Measurements from ENCODE around the gene INAFM2.

Gene INAFM2

GRCh38 chr15:40306371-40306770 lies 17.1 kb upstream of the INAFM2 start:
- DNase-seq (ENCODE audit: low read depth in 2 of 2): no peak

- no peak for DNase-seq (ENCODE audit: low read depth in 2 of 2)
Measured at GRCh38 chr15:40306908-40307307, 16.6 kb upstream of the INAFM2 start.

- peak; percentile 27 to 49 for DNase-seq (ENCODE audit: low read depth in 2 of 2)
Measured at GRCh38 chr15:40307421-40308211, 15.9 kb upstream of the INAFM2 start, which contains the start of gene PLCB2. Gene PLCB2 (minus strand): TSS chr15:40307935. CDS start chr15:40307672, 263 bp downstream.

GRCh38 chr15:40309344-40309862 lies 14.1 kb upstream of the INAFM2 start:
- DNase-seq (ENCODE audit: low read depth in 2 of 2): no peak

GRCh38 chr15:40310001-40310959 lies 13.2 kb upstream of the INAFM2 start:
- DNase-seq (ENCODE audit: low read depth in 2 of 2): peak in 1 of 2 donors; percentile 26

GRCh38 chr15:40310993-40311392 lies 12.5 kb upstream of the INAFM2 start:
- no peak for DNase-seq (ENCODE audit: low read depth in 2 of 2)

GRCh38 chr15:40312370-40313158 lies 10.9 kb upstream of the INAFM2 start:
- no peak for DNase-seq (ENCODE audit: low read depth in 2 of 2)

- peak; percentile 19 to 39 for DNase-seq (ENCODE audit: low read depth in 2 of 2)
Measured at GRCh38 chr15:40313531-40314398, 9.7 kb upstream of the INAFM2 start.

GRCh38 chr15:40314723-40315276 lies 8.7 kb upstream of the INAFM2 start:
- DNase-seq (ENCODE audit: low read depth in 2 of 2): no peak

- DNase-seq (ENCODE audit: low read depth in 2 of 2): no peak
Measured at GRCh38 chr15:40316931-40317330, 6.6 kb upstream of the INAFM2 start.

GRCh38 chr15:40317580-40317979 lies 5.9 kb upstream of the INAFM2 start:
- DNase-seq (ENCODE audit: low read depth in 2 of 2): no peak

- no peak for DNase-seq (ENCODE audit: low read depth in 2 of 2)
Measured at GRCh38 chr15:40320409-40320808, 3.1 kb upstream of the INAFM2 start.

GRCh38 chr15:40320931-40321371 lies 2.5 kb upstream of the INAFM2 start:
- peak; percentile 34 to 39 for DNase-seq (ENCODE audit: low read depth in 2 of 2)

GRCh38 chr15:40322531-40323238 lies 807 bp upstream of the INAFM2 start:
- DNase-seq (ENCODE audit: low read depth in 2 of 2): no peak

GRCh38 chr15:40323953-40324937 lies 753 bp downstream of the INAFM2 start:
- no peak for DNase-seq (ENCODE audit: low read depth in 2 of 2)

- no peak for DNase-seq (ENCODE audit: low read depth in 2 of 2)
Measured at GRCh38 chr15:40325188-40325587, 1.7 kb downstream of the INAFM2 start.

- no peak for DNase-seq (ENCODE audit: low read depth in 2 of 2)
Measured at GRCh38 chr15:40325700-40326099, 2.2 kb downstream of the INAFM2 start.

GRCh38 chr15:40327457-40327856 lies 4.0 kb downstream of the INAFM2 start:
- DNase-seq (ENCODE audit: low read depth in 2 of 2): no peak
